NCI-H345 (cell line): ENCODE results near the gene UBE3C.
"Not testable (repeated sequence)": the region's sequence is repeated elsewhere in the genome, so short reads cannot be mapped to it uniquely, and the experiment has no call there.

ENCODE experiments used
- DNase-seq: peaks from one replicate; lab custom pipeline; 2025; lab: John Stamatoyannopoulos, UW

The UBE3C gene

GRCh38 chr7:157235357-157236333, 96.9 kb downstream of the UBE3C start:
- no peak for DNase-seq

DNA sequence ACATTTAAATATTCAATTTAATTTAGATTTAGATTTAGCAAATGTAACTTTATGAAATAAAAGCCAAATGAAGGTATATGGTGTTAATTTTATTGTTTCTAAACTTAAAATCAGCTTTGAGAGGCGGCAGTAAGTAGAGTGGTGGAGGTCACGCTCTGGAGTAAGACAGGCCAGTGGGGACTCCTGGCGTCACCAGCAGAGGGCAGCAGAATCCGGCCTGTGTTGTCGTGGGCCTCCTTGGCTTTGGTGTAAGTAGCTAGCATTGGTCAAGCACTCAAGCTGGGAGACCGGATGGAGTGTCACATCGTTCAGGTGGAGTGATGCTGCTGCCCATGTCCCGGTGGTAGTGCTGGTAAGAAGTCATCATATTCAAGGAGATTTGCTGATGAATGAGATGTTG, 99.4 kb downstream of the UBE3C start:
- no peak for DNase-seq

GRCh38 chr7:157239571-157240270, 101.0 kb downstream of the UBE3C start:
- DNase-seq, result no peak

DNA sequence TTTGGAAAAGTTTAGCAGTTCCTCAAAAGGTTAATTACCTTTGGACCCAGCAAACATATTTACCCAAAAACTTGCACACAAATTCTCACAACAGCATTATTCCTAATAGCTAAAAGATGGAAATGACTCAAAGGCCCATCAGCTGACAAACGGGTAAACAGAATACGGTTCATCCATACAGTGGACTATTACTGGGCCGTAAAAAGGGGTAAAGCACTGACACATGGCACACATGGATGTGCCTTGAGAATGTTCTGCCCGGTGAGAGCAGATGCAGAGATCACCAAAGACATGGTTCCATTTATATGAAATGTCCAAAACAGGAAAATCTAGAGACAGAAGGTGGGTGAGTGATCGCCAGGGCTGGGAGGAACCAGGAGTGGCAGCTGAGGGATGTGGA, 102.9 kb downstream of the UBE3C start:
- no peak for DNase-seq

- no peak for DNase-seq
Observed at GRCh38 chr7:157244516-157245294, 106.0 kb downstream of the UBE3C start.

DNA sequence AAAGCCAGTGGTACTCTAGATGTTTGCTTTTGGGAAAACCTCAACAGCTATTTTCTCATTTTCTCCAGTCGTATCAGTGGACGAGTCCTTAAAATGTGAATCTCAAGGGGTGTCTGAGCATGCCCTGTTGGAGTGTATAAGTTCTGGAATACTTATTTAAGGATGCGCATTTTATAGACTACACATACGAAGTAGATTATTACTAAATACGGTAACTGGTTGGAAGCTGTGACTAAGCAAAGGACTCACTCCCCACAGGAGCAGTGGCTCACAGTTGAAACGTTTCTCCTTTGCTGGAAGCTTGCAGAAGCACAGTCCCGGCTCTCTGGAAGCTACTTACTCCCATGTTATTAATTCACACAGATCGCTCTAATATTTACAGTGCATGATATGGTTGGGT, 107.3 kb downstream of the UBE3C start:
- DNase-seq, result no peak

- DNase-seq, result no peak
Observed at GRCh38 chr7:157248659-157249058, 109.9 kb downstream of the UBE3C start.

GRCh38 chr7:157250605-157251228, 112.0 kb downstream of the UBE3C start:
- DNase-seq, result peak; percentile 65

GRCh38 chr7:157251817-157252216, 113.1 kb downstream of the UBE3C start:
- not testable (repeated sequence) for DNase-seq

DNA sequence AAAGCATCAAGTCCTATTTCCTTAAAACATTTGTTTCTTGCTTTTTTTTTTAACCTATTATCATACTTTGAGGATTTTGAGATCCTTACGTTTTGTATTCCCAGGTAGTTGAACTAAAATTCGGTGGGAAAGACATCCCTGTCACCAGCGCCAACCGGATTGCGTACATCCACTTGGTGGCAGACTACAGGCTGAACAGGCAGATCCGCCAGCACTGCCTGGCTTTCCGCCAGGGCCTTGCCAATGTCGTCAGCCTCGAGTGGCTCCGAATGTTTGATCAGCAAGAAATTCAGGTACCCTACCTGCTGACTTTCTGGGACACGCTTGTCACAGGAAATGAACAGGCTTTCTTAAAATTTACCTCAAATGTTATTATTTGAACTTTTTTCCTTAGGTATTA, 115.1 kb downstream of the UBE3C start:
- peak; percentile 94 for DNase-seq

DNA sequence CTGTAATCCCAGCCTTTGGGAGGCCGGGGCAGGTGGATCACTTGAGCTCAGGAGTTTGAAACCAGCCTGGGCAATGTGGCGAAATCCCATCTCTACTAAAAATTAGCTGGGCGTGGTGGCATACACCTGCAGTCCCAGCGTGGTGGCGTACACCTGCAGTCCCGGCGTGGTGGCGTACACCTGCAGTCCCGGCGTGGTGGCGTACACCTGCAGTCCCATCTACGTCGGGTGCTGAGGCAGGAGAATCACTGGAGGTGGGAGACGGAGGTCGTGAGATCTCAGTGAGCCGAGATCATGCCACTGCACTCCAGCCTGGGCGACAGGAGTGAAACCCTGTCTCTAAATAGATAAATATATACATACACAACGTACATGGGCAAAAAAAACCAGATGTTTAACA, 116.1 kb downstream of the UBE3C start:
- not testable (repeated sequence) for DNase-seq

DNA sequence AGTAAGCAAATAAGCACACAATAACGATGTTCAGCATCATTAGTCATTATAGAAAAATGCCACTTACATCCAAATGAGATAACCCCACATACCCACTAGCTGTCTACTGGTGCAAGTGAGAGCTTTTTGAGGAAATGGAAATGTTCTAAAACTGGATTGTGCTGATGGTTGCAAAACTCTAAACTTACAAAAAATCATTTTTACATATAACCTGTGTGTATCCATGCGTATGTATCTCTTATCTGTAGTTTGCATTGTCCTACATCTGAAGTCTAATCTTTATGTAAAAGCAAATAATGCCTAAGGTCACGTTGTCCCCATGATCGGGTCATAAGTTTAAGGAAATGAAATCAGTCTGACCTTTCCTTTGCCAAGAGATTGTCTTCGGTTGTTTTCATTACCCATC, 116.5 kb downstream of the UBE3C start:
- DNase-seq, result no peak

- DNase-seq, result no peak
Observed at GRCh38 chr7:157263156-157263555, 124.4 kb downstream of the UBE3C start.

GRCh38 chr7:157265051-157265450, 126.3 kb downstream of the UBE3C start:
- no peak for DNase-seq

- DNase-seq, result no peak
Observed at GRCh38 chr7:157266272-157266671, 127.5 kb downstream of the UBE3C start.

- no peak for DNase-seq
Observed at GRCh38 chr7:157267516-157267915, 128.8 kb downstream of the UBE3C start.

GRCh38 chr7:157267956-157268355, 129.2 kb downstream of the UBE3C start:
- no peak for DNase-seq

- DNase-seq, result no peak
Observed at GRCh38 chr7:157268540-157268939, 129.8 kb downstream of the UBE3C start.

DNA sequence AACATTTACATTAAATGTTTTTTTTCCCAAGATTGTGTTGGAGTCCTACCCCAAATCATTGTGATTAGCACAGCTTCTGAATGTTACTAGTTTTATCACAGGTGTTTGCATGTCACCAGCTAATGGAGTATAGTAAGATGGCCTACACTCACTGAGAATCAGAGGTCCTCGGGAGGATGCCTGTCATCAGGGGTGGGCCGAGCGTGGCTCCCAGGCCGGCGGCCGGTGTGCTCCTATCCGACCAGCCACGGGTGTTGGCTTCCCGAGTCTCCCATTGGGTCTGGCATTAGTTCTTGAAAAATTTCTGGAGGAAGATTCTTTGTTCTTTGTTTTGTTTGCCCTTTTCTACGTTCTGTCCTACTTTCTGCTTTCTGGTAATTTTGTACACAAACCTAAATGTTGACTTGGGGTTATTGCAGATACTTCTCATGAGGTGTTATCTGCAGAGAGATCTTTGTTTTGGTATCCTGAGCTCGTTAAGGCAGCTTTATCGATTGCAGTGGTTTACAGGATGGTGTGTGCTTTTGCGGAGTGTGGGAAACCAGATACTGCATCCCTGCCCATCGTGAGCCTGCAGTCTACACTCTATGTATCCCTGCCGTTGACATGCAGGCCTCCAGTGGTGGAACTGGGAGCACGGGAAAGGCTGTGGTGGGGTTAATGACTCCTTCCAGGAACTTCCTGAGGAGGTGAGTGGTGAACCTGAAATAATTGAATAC, 130.8 kb downstream of the UBE3C start:
- DNase-seq, result no peak

DNA sequence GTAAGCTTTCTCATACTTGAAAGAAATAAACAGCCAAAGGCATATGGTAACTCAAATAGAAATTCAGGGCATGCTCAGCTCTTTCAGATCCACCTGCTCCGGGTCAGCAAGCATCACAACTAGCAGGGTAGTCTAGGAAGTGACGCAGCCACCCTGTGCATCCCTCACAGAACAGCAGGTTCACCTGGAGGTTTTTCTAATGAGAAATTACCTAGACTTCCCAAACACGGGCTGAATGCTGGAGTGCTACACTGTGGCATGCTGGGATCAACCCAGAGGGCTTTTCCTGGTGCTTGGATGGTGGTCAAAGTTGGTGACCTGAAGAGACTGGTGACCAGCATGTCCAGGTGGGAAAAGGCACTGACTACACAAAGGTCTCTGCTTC, 131.3 kb downstream of the UBE3C start:
- no peak for DNase-seq

- no peak for DNase-seq
Observed at GRCh38 chr7:157271315-157271990, 132.7 kb downstream of the UBE3C start.
